Liver (tissue), 9 donors: Measurements from ENCODE around the gene CDKN1A. TPM values are rescaled to one million over a fixed set of nuclear protein-coding genes. Genes with fewer than 3 reads are reported as not detected.

ENCODE experiments used
- DNase-seq: peaks from one replicate; pipeline ENCODE4 v3.0.0-alpha.2; 2017; ENCODE audit warnings: low spot score
- H3K27ac ChIP-seq, 2 donors: one replicate each; pipeline ENCODE4 v1.7.0; 2013; ENCODE audit warnings: inconsistent platforms in 2 of 2, low read length in 2 of 2, control low read depth in 1 of 2, low read depth in 1 of 2, mild to moderate bottlenecking in 1 of 2
- H3K27me3 ChIP-seq, 4 donors: one replicate each; pipeline versions ENCODE4 v1.6.1 to v1.7.0; 2013; ENCODE audit warnings: low read length in 3 of 4, inconsistent platforms in 1 of 4, mild to moderate bottlenecking in 1 of 4, moderate library complexity in 1 of 4; ENCODE audit not compliant: control insufficient read depth in 4 of 4, insufficient read depth in 4 of 4
- H3K36me3 ChIP-seq, 4 donors: one replicate each; pipeline versions ENCODE4 v1.6.1 to v1.7.0; 2013; ENCODE audit warnings: low read length in 3 of 4, mild to moderate bottlenecking in 3 of 4, low read depth in 1 of 4, moderate library complexity in 1 of 4; ENCODE audit not compliant: control insufficient read depth in 4 of 4, insufficient read depth in 3 of 4
- H3K4me1 ChIP-seq, 4 donors: one replicate each; pipeline versions ENCODE4 v1.6.1 to v1.7.0; 2013; ENCODE audit warnings: low read length in 3 of 4, mild to moderate bottlenecking in 3 of 4, moderate library complexity in 1 of 4; ENCODE audit not compliant: control insufficient read depth in 4 of 4, insufficient read depth in 4 of 4
- H3K4me3 ChIP-seq, 3 donors: one replicate each; pipeline versions ENCODE4 v1.6.1 to v1.7.0; 2013; ENCODE audit warnings: low read length in 3 of 3, control low read depth in 1 of 3, low read depth in 1 of 3, mild to moderate bottlenecking in 1 of 3
- H3K9ac ChIP-seq, 2 donors: one replicate each; pipeline ENCODE4 v1.7.0; 2013; ENCODE audit warnings: low read length in 2 of 2, mild to moderate bottlenecking in 2 of 2, moderate library complexity in 2 of 2, control low read depth in 1 of 2, low read depth in 1 of 2
- H3K9me3 ChIP-seq, 4 donors: one replicate each; pipeline versions ENCODE4 v1.6.1 to v1.7.0; 2013; ENCODE audit warnings: low read length in 3 of 4; ENCODE audit not compliant: control insufficient read depth in 4 of 4
- ATF3 ChIP-seq: IDR thresholded peaks from 2 replicates; pipeline ENCODE4 v1.6.1; 2016; ENCODE audit warnings: antibody characterized with exemption
- CTCF ChIP-seq: fragments of 150-350 bp; IDR thresholded peaks from 2 replicates; pipeline ENCODE4 v1.5.1; 2017; ENCODE audit warnings: improper control_type of control experiment, low read depth, low read length; ENCODE audit not compliant: missing input control
- EGR1 ChIP-seq, 2 donors: IDR thresholded peaks; 2 replicates each; pipeline ENCODE4 v1.6.1; 2016 to 2018; ENCODE audit warnings: antibody characterized with exemption in 2 of 2, low read depth in 2 of 2
- FOXA1 ChIP-seq: IDR thresholded peaks from 2 replicates; pipeline ENCODE4 v1.6.1; 2016; ENCODE audit warnings: antibody characterized with exemption
- FOXA2 ChIP-seq: IDR thresholded peaks from 2 replicates; pipeline ENCODE4 v1.6.1; 2016; ENCODE audit warnings: antibody characterized with exemption
- GABPA ChIP-seq, 2 donors: IDR thresholded peaks in 1 of 2; conservative IDR thresholded peaks in 1 of 2; 2 replicates each; pipeline ENCODE4 v1.6.1; 2016; ENCODE audit warnings: antibody characterized with exemption in 2 of 2, mild to moderate bottlenecking in 1 of 2, moderate library complexity in 1 of 2
- HNF4A ChIP-seq, 2 donors: conservative IDR thresholded peaks; 2 replicates each; pipeline ENCODE4 v1.6.1; 2016; ENCODE audit warnings: antibody characterized with exemption in 2 of 2, mild to moderate bottlenecking in 2 of 2
- HNF4G ChIP-seq: IDR thresholded peaks from 2 replicates; pipeline ENCODE4 v1.6.1; 2016; ENCODE audit warnings: antibody characterized with exemption
- JUND ChIP-seq, 2 donors: IDR thresholded peaks; 2 replicates each; pipeline ENCODE4 v1.6.1; 2016; ENCODE audit warnings: antibody characterized with exemption in 2 of 2
- MAX ChIP-seq: IDR thresholded peaks from 2 replicates; pipeline ENCODE4 v1.6.1; 2016; ENCODE audit warnings: antibody characterized with exemption
- NR2F2 ChIP-seq: IDR thresholded peaks from 2 replicates; pipeline ENCODE4 v1.6.1; 2016; ENCODE audit warnings: antibody characterized with exemption
- RAD21 ChIP-seq, 2 donors: IDR thresholded peaks; 2 replicates each; pipeline ENCODE4 v1.6.1; 2016; ENCODE audit warnings: antibody characterized with exemption in 2 of 2, mild to moderate bottlenecking in 2 of 2
- REST ChIP-seq: IDR thresholded peaks from 2 replicates; pipeline ENCODE4 v1.6.1; 2016; ENCODE audit warnings: antibody characterized with exemption, mild to moderate bottlenecking
- RXRA ChIP-seq, 2 donors: IDR thresholded peaks; 2 replicates each; pipeline ENCODE4 v1.6.1; 2017 to 2018; ENCODE audit warnings: antibody characterized with exemption in 2 of 2, mild to moderate bottlenecking in 1 of 2
- SP1 ChIP-seq: IDR thresholded peaks from 2 replicates; pipeline ENCODE4 v1.6.1; 2018; ENCODE audit warnings: antibody characterized with exemption, mild to moderate bottlenecking
- TAF1 ChIP-seq: conservative IDR thresholded peaks from 2 replicates; pipeline ENCODE4 v1.6.1; 2016; ENCODE audit warnings: antibody characterized with exemption, mild to moderate bottlenecking
- YY1 ChIP-seq: IDR thresholded peaks from 2 replicates; pipeline ENCODE4 v1.6.1; 2016; ENCODE audit warnings: antibody characterized with exemption, mild to moderate bottlenecking
- ZBTB33 ChIP-seq: IDR thresholded peaks from 2 replicates; pipeline ENCODE4 v1.6.1; 2016; ENCODE audit warnings: antibody characterized with exemption
- WGBS: extraction: QIAGEN DNeasy Blood & Tissue Kit; methylation state at CpG from one replicate; pipeline ENCODE4 v1.1.7; 2013; 5-methylcytosine and 5-hydroxymethylcytosine counted together
- polyA plus RNA-seq, 2 donors: library from polyadenylated mRNA; stranded (reverse) in 1 of 2; unstranded in 1 of 2; fragments of 200-250 nt in 1 of 2; fragments of >200 nt in 1 of 2; fragmentation: Nextera tagmentation in 1 of 2; extraction: Ambion mirVana in 1 of 2; gene quantifications; one replicate each; pipeline versions ENCODE4 v1.2.1 to v1.2.3, GENCODE V29; 2013 to 2015
- total RNA-seq, 2 donors: library from RNA; depleted of rRNA; stranded (reverse); fragments of >200 nt; gene quantifications; one replicate each; pipeline ENCODE4 v1.2.3, GENCODE V29; 2014
- donor health status: healthy.
- donor health status: healthy.
- donor health status: healthy.
- donor health status: healthy.
- donor health status: healthy.

CDKN1A gene
- total and polyA plus RNA-seq, 4 donors = 3.2 to 41.7 (median 20.5) TPM

GRCh38 chr6:36643977-36644376, 34.5 kb upstream of the CDKN1A start:
- Histone ChIP-seq H3K27me3 (no peaks in the 10 kb centered on the region), H3K4me1 (peaks cover 14 to 35% (median 32%) of the 10 kb centered on the region in 4 donors), H3K36me3 (no peaks in the 10 kb centered on the region), H3K9me3 (no peaks in the 10 kb centered on the region), H3K27ac (peak overlapping the region in 1 of 2 donors; percentile 63), H3K4me3 (no peak overlapping the region), H3K9ac (no peak overlapping the region)
- TF ChIP-seq ATF3 = no peak
- TF ChIP-seq RXRA (IDR thresholded peaks at IDR 0.05) = no peak
- TF ChIP-seq REST = no peak
- no peak for TF ChIP-seq HNF4A (conservative IDR thresholded peaks at IDR 0.05)
- no peak for TF ChIP-seq CTCF
- TF ChIP-seq RAD21 (IDR thresholded peaks at IDR 0.05) = no peak
- no peak for TF ChIP-seq FOXA2
- no peak for TF ChIP-seq YY1
- no peak for TF ChIP-seq NR2F2
- no peak for TF ChIP-seq EGR1 (IDR thresholded peaks at IDR 0.05; ENCODE audit: low read depth in 2 of 2)
- TF ChIP-seq SP1 = no peak
- no peak for TF ChIP-seq TAF1
- no peak for TF ChIP-seq GABPA (IDR thresholded peaks at IDR 0.05 in 1 of 2, conservative IDR thresholded peaks at IDR 0.05 in 1 of 2)
- TF ChIP-seq FOXA1 = no peak
- no peak for TF ChIP-seq HNF4G
- no peak for TF ChIP-seq JUND (IDR thresholded peaks at IDR 0.05)
- TF ChIP-seq ZBTB33 = no peak
- TF ChIP-seq MAX = no peak
- DNase-seq = no peak
- WGBS = 88% methylated on average over 4 of the region's 4 CpGs
